ENCODE data around the gene PTPRA. TPM values are rescaled to one million over a fixed set of nuclear protein-coding genes. Genes with fewer than 3 reads are reported as not detected.

Gene PTPRA
- total RNA-seq, 2 donors from 2014 or later = 36.7 to 42.7 TPM

DNA sequence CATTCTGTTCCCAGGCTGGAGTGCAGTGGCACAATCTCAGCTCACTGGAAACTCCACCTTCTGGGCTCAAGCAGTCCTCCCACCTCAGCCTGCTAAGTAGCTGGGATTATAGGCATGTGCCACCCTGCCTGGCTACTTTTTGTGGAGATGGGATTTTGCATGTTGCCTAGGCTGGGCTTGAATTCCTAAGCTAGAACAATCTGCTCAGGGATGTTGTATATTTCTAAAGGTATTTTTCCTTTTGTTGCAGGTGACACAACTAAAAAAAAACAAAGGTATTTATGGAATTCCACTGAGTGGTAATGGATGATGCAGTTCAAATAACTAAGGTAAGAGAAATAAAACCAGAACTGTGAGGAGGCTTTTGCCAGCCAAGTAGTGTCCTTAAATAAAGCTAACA lies 49.7 kb downstream of the PTPRA start:
- Histone ChIP-seq H3K27me3 (replicated peaks; ENCODE audit: insufficient read depth) (no peaks in the 10 kb centered on the region), H3K9me3 (no peaks in the 10 kb centered on the region), H3K36me3 (peaks cover 5% of the 10 kb centered on the region), H3K4me1 (ENCODE audit: control insufficient read depth in 1 of 2, low read depth in 2 of 2) (no peaks in the 10 kb centered on the region), H3K4me3 (no peak overlapping the region), H3K27ac (no peak overlapping the region)
- TF ChIP-seq, protein P1, sequence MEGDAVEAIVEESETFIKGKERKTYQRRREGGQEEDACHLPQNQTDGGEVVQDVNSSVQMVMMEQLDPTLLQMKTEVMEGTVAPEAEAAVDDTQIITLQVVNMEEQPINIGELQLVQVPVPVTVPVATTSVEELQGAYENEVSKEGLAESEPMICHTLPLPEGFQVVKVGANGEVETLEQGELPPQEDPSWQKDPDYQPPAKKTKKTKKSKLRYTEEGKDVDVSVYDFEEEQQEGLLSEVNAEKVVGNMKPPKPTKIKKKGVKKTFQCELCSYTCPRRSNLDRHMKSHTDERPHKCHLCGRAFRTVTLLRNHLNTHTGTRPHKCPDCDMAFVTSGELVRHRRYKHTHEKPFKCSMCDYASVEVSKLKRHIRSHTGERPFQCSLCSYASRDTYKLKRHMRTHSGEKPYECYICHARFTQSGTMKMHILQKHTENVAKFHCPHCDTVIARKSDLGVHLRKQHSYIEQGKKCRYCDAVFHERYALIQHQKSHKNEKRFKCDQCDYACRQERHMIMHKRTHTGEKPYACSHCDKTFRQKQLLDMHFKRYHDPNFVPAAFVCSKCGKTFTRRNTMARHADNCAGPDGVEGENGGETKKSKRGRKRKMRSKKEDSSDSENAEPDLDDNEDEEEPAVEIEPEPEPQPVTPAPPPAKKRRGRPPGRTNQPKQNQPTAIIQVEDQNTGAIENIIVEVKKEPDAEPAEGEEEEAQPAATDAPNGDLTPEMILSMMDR (IDR thresholded peaks at IDR 0.05) = no peak
- DNase-seq (ENCODE audit: low spot score) (no peak), ATAC-seq (ENCODE audit: insufficient number of reproducible peaks, low FRiP score, low read depth) (no peak)

DNA sequence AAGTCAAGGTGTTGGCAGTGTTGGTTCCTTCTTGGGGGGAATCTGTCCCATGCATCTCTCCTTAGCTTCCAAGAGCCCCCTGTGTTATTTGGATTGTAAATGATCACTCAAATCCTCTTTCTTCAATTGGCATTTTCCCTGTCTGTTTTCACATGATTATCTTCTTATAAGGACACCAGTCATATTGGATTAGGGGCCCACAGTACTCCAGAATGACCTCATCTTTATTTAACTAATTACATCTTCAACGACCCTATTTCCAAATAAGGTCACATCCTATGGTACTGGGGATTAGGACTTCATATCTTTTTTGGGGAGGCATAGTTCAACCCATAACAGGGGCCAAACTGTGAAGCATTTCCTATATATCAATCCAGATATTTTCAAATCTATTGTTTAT lies 57.3 kb downstream of the PTPRA start:
- no peaks in the 10 kb centered on the region for H3K27me3 ChIP-seq (replicated peaks; ENCODE audit: insufficient read depth)
- no peaks in the 10 kb centered on the region for H3K4me1 ChIP-seq (ENCODE audit: control insufficient read depth in 1 of 2, low read depth in 2 of 2)
- ATAC-seq (ENCODE audit: insufficient number of reproducible peaks, low FRiP score, low read depth) (no peak), DNase-seq (ENCODE audit: low spot score) (no peak)
- peaks cover 5% of the 10 kb centered on the region for H3K36me3 ChIP-seq
- TF ChIP-seq, protein P1 (IDR thresholded peaks at IDR 0.05) = no peak
- no peaks in the 10 kb centered on the region for H3K9me3 ChIP-seq
- H3K4me3 ChIP-seq = no peak overlapping the region
- no peak overlapping the region for H3K27ac ChIP-seq

DNA sequence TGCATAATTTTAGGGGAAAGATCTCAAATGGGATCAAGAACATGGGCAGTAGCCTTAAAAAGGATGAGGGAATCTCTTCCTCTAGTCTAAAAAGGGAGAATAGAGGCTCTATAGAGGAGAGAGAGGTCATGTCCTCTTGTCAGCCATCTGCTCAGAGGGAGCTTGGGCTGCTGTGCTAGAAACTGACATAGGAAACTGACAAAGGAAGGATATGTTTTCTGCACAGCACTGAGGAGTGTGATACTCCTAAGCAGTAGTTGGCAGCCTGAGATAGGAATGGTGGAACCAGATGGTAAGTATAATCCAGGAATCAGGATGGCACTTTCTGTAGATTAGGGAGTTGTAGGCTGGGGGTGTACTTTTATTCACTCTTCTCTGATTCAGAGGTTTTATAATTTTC lies 59.2 kb downstream of the PTPRA start:
- H3K36me3 ChIP-seq = peaks cover 4% of the 10 kb centered on the region
- H3K4me1 ChIP-seq (ENCODE audit: control insufficient read depth in 1 of 2, low read depth in 2 of 2) = no peaks in the 10 kb centered on the region
- no peak overlapping the region for H3K4me3 ChIP-seq
- no peak for DNase-seq (ENCODE audit: low spot score)
- ATAC-seq (ENCODE audit: insufficient number of reproducible peaks, low FRiP score, low read depth) = no peak
- TF ChIP-seq, protein P1 (IDR thresholded peaks at IDR 0.05) = no peak
- no peaks in the 10 kb centered on the region for H3K27me3 ChIP-seq (replicated peaks; ENCODE audit: insufficient read depth)
- H3K27ac ChIP-seq = no peak overlapping the region
- H3K9me3 ChIP-seq = no peaks in the 10 kb centered on the region

DNA sequence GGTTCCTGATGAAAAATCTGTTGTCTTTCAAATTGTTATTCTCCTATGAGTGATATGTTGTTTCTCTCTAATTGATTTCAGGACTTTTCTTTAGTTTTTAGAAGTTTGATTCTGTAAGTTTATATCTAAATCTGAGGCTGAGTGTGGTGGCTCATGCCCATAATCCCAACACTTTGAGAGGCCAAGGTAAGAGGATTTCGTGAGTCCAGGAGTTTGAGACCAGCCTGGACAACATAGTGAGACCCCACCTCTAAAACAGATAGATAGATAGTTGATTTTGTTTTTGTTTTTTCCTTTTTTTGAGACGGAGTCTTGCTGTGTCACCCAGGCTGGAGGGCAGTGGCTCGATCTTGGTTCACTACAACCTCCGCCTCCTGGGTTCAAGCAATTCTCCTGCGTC lies 64.6 kb downstream of the PTPRA start:
- no peaks in the 10 kb centered on the region for H3K4me1 ChIP-seq (ENCODE audit: control insufficient read depth in 1 of 2, low read depth in 2 of 2)
- no peak for ATAC-seq (ENCODE audit: insufficient number of reproducible peaks, low FRiP score, low read depth)
- no peak overlapping the region for H3K27ac ChIP-seq

DNA sequence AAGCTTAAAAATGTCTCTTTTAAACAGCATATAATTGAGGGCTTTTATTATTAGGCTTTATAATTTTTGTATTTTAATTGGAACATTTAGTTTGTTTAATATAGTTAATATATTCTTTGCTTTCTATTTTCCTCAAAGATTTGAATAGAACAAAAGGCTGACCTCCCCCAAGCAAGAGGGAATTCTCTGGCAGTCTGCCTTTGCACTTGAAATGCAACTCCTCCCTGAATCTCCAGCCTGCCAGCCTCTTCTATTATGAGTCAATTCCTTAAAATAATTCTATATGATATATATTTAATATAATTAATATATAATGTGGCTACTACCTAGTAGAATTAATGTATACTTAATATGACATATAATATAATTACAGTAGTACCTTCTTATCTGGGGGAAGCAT lies 69.2 kb downstream of the PTPRA start:
- DNase-seq (ENCODE audit: low spot score) (no peak), ATAC-seq (ENCODE audit: insufficient number of reproducible peaks, low FRiP score, low read depth) (no peak)
- TF ChIP-seq, protein P1 (IDR thresholded peaks at IDR 0.05) = no peak
- no peaks in the 10 kb centered on the region for H3K4me1 ChIP-seq (ENCODE audit: control insufficient read depth in 1 of 2, low read depth in 2 of 2)
- no peaks in the 10 kb centered on the region for H3K27me3 ChIP-seq (replicated peaks; ENCODE audit: insufficient read depth)
- H3K9me3 ChIP-seq = no peaks in the 10 kb centered on the region
- H3K27ac ChIP-seq = no peak overlapping the region
- H3K36me3 ChIP-seq = no peaks in the 10 kb centered on the region
- no peak overlapping the region for H3K4me3 ChIP-seq

More for the DNA sequence above, 64.6 kb downstream of the PTPRA start:
- TF ChIP-seq, protein P1 (IDR thresholded peaks at IDR 0.05) = no peak
- Histone ChIP-seq H3K36me3 (no peaks in the 10 kb centered on the region), H3K27me3 (replicated peaks; ENCODE audit: insufficient read depth) (no peaks in the 10 kb centered on the region), H3K4me3 (no peak overlapping the region), H3K9me3 (no peaks in the 10 kb centered on the region)
- DNase-seq (ENCODE audit: low spot score) = no peak

Data from thoracic aorta (tissue), 2 donors.